Stimulated activated effector memory CD8-positive, alpha-beta T cell treated with anti-CD3 and anti-CD28 coated beads, Interleukin-12 subunit alpha, Interleukin-12 subunit beta, amount 100 ng/mL, for 72 hours (primary cell): ENCODE measurements around the gene KRT27.

Source experiments
- ATAC-seq: fragments of 150-1000 bp; cut with Tn5 transposase; 2 replicates; pipeline ENCODE4 v1.10.0; 2021
- DNase-seq, 2 donors: peaks; one replicate each; pipeline ENCODE4 v3.0.0; 2021 to 2022; ENCODE audit warnings: low spot score in 2 of 2
- H3K27ac Mint-ChIP-seq: one replicate; pipeline ENCODE4 v1.8.0; 2022; ENCODE audit warnings: mild to moderate bottlenecking, mixed read lengths
- H3K36me3 Mint-ChIP-seq: one replicate; pipeline ENCODE4 v1.8.0; 2022; ENCODE audit warnings: mild to moderate bottlenecking, mixed read lengths
- H3K4me1 Mint-ChIP-seq: one replicate; pipeline ENCODE4 v1.8.0; 2022; ENCODE audit warnings: mixed read lengths
- H3K4me3 Mint-ChIP-seq: one replicate; pipeline ENCODE4 v1.8.0; 2022; ENCODE audit warnings: mild to moderate bottlenecking, mixed read lengths
- H3K9me3 Mint-ChIP-seq: one replicate; pipeline ENCODE4 v1.8.0; 2022; ENCODE audit warnings: mixed read lengths

Gene KRT27

DNA sequence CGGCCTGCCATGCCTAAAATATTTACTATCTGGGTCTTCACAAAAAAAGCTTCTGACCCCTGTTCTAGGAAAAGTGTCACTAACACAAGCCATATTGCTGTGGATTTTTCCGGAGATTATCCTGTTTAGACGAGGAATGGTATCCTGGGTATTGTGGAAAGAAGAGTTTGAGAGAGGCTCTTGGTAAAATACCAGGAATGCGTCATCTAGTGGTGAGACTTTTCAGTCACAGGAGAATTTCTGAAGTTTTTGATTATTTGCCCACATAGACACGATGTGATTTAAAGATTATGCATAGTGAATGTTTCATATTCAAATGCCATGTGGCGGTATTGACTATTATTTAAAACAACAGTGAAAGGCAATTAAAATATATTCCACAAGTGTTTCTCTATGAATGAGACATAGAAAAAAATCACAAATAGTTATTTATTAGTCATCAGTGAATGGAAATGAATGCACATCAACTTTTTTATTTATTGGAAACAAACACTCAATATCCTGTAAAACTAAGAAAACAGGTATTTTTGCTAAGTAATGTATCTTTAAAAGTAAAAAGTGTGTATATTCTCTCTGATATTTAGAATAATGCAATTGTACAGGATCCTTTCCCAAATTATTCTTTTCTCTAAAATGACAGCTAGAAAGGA, 9.6 kb upstream of the KRT27 start:
- H3K27ac Mint-ChIP-seq = no peak overlapping the region
- DNase-seq = no peak
- H3K36me3 Mint-ChIP-seq = no peaks in the 10 kb centered on the region
- ATAC-seq = no peak
- no peaks in the 10 kb centered on the region for H3K9me3 Mint-ChIP-seq
- no peaks in the 10 kb centered on the region for H3K4me1 Mint-ChIP-seq
- no peak overlapping the region for H3K4me3 Mint-ChIP-seq

DNA sequence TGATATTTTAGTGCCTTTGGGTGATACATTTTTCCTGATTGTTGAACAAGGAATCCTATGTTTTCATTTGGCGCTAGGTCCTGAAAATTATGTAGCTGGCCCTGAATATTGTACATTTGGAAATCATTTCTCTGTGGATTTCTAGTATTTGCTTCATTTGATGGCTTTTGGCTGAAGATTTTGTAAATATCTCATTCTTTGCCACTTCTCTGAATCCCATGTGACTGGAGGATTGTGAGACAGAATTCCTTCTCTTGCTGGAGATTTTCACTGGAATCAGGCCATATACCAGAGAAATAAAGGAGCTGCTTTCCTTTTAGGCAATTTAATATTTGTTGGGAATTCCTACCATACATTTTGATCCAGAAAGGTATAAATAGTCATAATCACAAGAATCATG, 8.8 kb upstream of the KRT27 start:
- no peaks in the 10 kb centered on the region for H3K36me3 Mint-ChIP-seq
- H3K27ac Mint-ChIP-seq = no peak overlapping the region
- H3K9me3 Mint-ChIP-seq = no peaks in the 10 kb centered on the region
- H3K4me3 Mint-ChIP-seq = no peak overlapping the region
- no peak for DNase-seq
- ATAC-seq = no peak
- H3K4me1 Mint-ChIP-seq = no peaks in the 10 kb centered on the region

DNA sequence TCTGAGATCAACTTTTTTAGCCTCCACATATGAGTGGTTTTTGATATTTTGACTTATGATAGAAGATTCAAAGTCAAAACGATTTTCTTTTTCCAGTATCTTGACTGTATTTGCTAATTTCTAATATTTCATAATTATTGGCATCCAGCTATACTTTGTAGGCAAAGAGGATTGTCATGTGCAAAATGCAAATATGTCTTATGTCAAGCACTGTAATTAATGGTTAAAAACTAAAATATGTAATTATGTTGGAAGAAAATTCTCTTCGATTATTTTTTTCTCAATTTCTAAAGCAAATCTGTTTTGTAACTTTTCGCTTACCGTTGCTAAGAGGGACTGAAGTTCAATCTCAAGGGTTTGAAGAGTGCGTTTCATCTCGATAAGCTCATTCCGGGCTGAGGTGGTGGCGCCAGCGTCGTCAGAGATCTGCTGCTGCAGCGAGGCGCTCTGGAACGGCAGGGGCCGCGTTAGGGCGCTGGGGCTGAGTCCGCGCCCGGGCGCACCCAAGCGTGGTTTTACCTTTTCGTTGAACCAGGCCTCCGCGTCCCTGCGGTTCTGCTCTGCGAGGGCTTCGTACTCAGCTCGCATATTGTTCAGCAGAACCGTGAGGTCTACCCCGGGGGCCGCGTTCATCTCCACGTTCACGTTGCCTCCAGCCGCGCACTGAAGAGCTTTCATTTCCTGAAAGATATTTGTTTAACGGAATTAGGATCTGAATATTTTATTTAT, 3.0 kb downstream of the KRT27 start:
- ATAC-seq (no peak), DNase-seq (no peak)
- Mint-ChIP-seq H3K9me3 (no peaks in the 10 kb centered on the region), H3K27ac (no peak overlapping the region), H3K4me3 (peak overlapping the region; percentile 28), H3K36me3 (no peaks in the 10 kb centered on the region), H3K4me1 (no peaks in the 10 kb centered on the region)

DNA sequence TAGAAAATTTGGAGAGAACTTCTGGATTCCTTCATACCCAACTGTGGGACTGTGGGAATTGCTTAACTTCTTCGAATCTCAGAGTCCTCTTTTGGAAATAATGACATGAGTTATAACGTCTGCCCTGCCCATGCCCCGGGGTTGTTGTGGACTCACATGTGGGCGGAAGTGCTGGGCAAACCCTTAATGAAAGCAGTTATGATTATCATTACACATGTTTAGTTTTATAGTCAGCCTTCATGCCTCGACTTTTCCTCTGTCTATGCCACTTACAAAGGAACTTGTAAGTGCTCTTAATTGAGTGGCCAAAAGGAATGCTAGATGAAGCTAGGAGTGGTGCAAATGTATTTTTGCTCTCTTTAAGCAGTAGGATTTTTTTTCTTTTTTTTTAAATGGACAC, 3.9 kb downstream of the KRT27 start:
- H3K4me3 Mint-ChIP-seq = no peak overlapping the region
- no peak for DNase-seq
- H3K4me1 Mint-ChIP-seq = no peaks in the 10 kb centered on the region
- no peak overlapping the region for H3K27ac Mint-ChIP-seq
- H3K36me3 Mint-ChIP-seq = no peaks in the 10 kb centered on the region
- no peak for ATAC-seq
- H3K9me3 Mint-ChIP-seq = no peaks in the 10 kb centered on the region

DNA sequence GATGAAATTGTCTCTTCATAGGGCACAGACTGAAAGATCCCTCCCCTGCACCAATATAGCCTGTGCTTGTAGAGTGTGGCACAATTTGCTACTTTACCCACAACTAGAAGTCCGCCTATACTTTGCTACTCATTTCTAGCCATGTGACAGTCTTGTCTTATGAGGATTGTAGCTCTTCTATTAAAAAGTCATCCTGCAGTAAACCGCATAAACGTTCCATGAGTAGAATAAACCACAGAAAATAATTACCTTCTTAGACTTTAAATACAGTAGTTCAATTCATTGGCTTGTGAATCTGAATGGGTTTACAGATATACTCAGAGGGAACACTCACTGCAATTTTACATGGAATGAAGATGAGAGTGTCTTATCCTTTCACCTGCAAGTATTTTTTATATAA, 4.4 kb downstream of the KRT27 start:
- no peaks in the 10 kb centered on the region for H3K36me3 Mint-ChIP-seq
- no peaks in the 10 kb centered on the region for H3K9me3 Mint-ChIP-seq
- no peak overlapping the region for H3K27ac Mint-ChIP-seq
- DNase-seq = no peak
- no peak for ATAC-seq
- H3K4me3 Mint-ChIP-seq = no peak overlapping the region
- H3K4me1 Mint-ChIP-seq = no peaks in the 10 kb centered on the region

DNA sequence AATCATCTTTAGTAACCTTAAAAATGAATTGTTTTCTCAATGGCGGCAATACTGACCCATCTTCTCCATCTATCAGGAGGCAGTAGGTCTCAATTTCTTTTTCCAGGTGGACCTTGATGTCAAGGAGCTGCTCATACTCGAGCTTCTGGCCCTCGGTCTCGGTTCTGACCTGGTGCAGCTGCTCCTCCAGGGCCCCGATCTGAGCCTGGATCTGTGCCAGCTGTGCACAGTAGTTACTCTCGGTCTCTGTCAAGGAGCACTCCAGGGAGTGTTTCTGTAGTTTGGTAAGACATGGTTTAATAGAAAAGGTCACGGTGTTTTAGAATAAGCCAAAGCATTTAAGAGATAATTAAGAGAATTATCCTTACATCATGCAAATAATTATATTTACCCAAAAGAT, 4.9 kb downstream of the KRT27 start:
- H3K36me3 Mint-ChIP-seq = no peaks in the 10 kb centered on the region

DNA sequence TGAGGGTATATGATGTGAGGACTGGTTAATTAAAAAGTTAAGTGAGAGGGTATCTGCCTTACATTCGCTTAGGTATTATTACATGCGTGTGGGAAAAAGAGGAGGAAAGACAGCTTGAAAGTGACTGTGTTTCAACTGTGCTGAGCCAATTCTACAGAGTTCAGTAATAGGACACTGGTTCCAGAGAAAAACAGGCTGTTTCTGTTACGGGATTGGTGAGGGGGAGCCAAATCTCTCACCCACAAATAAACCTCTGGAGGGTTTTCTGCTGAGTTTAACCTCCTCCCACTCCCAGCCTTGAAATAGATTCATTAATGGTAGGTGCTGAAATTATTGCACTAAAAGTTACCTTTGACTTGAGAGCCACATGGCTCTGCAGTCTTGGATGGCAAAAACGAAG, 6.4 kb downstream of the KRT27 start:
- Mint-ChIP-seq H3K36me3 (no peaks in the 10 kb centered on the region), H3K27ac (no peak overlapping the region), H3K9me3 (no peaks in the 10 kb centered on the region), H3K4me1 (no peaks in the 10 kb centered on the region), H3K4me3 (no peak overlapping the region)
- ATAC-seq (no peak), DNase-seq (no peak)

More for the DNA sequence above, 4.9 kb downstream of the KRT27 start:
- no peak for ATAC-seq
- no peak for DNase-seq
- Mint-ChIP-seq H3K4me3 (no peak overlapping the region), H3K9me3 (no peaks in the 10 kb centered on the region), H3K27ac (no peak overlapping the region), H3K4me1 (no peaks in the 10 kb centered on the region)

DNA sequence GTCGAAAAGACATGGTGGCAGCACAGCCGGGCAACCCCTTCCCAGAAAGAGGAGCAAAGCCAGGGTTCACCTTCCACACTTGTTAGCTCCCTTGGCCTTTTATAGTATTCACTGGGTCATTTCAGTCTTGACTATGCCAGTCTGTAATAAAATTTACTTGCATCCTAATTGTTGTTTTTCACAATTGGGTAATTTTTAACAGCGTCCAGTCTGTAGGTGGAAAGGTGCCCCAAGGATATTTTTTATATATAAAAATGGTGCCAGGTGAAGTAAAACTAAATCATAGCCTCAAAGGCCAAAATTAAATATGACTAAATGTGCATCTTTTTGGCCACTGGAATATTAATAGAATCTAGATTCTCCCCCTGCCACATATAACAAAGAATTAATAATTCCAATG, 10.2 kb downstream of the KRT27 start, which contains the start of gene KRT26:
KRT26 (minus strand) TSS at position 101 of the 400 bp plus-strand sequence; CDS start at position 13, 88 bp downstream.
- Mint-ChIP-seq H3K27ac (no peak within 1 kb of the TSS), H3K4me1 (no peaks in the 10 kb centered on the region), H3K4me3 (no peak within 1 kb of the TSS), H3K9me3 (no peaks in the 10 kb centered on the region), H3K36me3 (no peaks in the 10 kb centered on the region)
- DNase-seq (no peak), ATAC-seq (no peak)

DNA sequence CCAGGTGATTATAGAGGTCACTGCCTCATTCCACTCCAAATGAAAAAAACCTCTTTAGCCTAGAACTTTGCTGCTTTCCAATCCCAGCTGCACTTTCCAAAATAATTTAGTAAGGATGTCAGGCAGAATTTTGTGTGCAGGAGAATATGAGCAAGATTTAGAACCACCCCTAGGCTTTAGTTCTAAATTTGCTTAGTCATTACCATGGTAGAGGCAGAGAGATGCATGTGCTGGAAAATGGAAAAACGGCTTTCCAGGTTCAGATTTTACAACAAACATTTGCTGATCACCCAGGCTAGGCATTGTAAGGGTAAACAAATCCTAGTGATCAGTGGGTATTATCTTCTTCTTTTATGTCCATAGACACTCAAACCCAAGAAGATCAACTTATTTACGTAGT, 16.7 kb downstream of the KRT27 start:
- H3K27ac Mint-ChIP-seq = no peak overlapping the region
- no peaks in the 10 kb centered on the region for H3K4me1 Mint-ChIP-seq
- H3K9me3 Mint-ChIP-seq = peaks cover 10% of the 10 kb centered on the region
- H3K4me3 Mint-ChIP-seq = no peak overlapping the region
- H3K36me3 Mint-ChIP-seq = no peaks in the 10 kb centered on the region
- no peak for DNase-seq
- ATAC-seq = no peak

DNA sequence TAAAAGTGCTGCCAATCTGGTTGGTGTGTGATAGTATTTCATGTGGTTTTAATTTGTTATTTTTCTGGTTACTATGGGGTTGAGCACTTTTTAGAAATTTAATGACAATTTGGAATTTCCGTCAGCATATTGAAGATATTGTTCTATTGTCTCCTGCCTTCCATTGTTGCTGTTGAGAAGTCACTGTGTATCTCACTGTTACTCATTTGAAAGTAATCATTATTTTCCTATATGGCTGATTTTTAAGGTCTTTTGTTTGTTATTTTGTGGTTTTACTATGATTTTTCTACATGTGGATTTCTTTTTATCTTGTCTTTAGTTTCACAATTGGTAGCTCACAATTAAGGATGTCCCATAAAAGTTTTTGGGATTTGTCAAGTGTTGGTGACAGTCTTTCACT, 18.6 kb downstream of the KRT27 start:
- ATAC-seq (no peak), DNase-seq (no peak)
- Mint-ChIP-seq H3K27ac (no peak overlapping the region), H3K4me1 (no peaks in the 10 kb centered on the region), H3K4me3 (no peak overlapping the region), H3K36me3 (no peaks in the 10 kb centered on the region), H3K9me3 (peaks cover 28% of the 10 kb centered on the region)

DNA sequence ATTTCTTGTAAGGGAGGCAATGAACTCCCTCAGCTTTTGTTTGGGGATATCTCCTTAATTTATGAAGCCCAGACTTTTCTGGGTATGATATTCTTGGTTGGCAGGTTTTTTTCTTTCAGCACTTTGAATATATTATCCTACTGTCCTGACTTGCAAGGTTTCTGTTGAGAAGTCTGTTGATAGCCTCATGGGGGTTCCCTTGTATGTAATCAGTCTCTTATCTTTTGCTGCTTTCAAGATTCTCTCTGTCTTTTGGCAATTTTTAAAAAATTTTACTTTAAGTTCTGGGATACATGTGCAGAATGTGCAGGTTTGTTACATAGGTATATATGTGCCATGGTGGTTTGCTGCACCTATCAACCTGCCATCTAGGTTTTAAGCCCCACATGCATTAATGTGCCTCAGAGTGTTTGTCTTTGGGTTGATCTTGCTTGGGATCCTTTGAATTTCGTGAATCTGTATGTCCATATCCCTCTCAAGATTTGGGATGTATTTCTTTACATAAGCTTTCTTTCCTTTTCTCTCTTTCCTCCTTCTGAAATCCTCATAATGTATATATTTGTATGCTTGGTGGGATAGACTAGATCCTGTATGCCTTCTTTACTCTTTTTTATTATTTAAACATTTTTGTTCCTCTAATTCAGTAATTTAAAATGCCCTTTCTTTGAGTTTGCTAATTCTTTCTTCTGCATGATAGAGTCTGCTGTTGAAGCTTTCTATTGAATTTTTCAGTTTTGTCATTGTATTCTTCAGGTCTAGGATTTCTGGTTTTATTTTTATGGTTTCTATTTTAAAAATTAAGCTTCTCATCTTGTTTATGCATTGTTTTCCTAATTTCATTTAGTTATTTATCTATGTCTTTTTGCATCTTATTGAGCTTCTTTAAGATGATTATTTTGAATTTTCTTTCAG, 22.0 kb downstream of the KRT27 start:
- DNase-seq (no peak), ATAC-seq (no peak)
- H3K27ac Mint-ChIP-seq = no peak overlapping the region
- no peaks in the 10 kb centered on the region for H3K36me3 Mint-ChIP-seq
- no peaks in the 10 kb centered on the region for H3K4me1 Mint-ChIP-seq
- H3K4me3 Mint-ChIP-seq = no peak overlapping the region
- peaks cover 32% of the 10 kb centered on the region for H3K9me3 Mint-ChIP-seq

DNA sequence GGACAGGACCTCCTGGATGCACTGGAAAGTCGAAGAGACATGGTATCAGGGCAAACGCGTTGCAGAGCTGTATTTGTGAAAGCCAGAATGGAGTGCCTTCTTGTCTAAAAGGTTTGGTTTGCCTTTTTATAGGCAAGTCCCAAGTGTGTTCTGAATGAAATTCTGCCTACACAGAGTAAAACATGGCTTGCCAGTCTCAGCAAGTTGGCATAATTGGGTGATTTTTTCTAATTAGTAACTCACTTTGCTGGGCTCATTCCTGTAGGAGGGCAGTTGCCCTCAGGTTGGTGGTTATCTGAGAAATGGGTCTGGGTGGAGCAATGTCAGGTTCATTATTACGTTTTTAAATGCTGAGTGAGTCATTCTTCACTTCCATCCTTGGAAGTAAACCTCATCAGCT, 27.1 kb downstream of the KRT27 start, which contains the start of gene KRT25:
KRT25 (minus strand) TSS at position 101 of the 400 bp plus-strand sequence; CDS start at position 41, 60 bp downstream.
- H3K36me3 Mint-ChIP-seq = no peaks in the 10 kb centered on the region
- peaks cover 18% of the 10 kb centered on the region for H3K9me3 Mint-ChIP-seq
- no peak within 1 kb of the TSS for H3K4me3 Mint-ChIP-seq
- DNase-seq (no peak), ATAC-seq (peak; percentile 39)
- H3K27ac Mint-ChIP-seq = no peak within 1 kb of the TSS
- no peaks in the 10 kb centered on the region for H3K4me1 Mint-ChIP-seq

DNA sequence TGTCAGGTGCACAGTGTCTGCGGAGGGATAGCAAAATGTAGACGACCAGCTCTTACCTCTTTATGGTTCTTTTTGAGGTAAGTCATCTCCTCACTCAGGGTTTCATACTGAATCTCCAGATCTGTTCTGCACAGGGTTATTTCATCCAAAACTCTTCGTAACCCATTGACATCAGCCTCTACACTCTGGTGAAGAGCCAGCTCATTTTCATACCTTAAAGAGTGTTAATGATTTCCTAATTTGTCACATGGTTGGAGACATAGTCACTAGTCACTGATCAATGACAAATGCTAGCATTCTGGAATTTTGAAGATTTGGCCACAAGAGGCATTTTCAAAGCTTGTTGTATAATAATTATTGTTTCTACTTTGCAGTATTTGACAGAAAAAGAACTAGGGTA, 28.5 kb downstream of the KRT27 start:
- Mint-ChIP-seq H3K4me1 (no peaks in the 10 kb centered on the region), H3K9me3 (peaks cover 5% of the 10 kb centered on the region), H3K27ac (no peak overlapping the region), H3K4me3 (no peak overlapping the region), H3K36me3 (no peaks in the 10 kb centered on the region)
- ATAC-seq (no peak), DNase-seq (no peak)

DNA sequence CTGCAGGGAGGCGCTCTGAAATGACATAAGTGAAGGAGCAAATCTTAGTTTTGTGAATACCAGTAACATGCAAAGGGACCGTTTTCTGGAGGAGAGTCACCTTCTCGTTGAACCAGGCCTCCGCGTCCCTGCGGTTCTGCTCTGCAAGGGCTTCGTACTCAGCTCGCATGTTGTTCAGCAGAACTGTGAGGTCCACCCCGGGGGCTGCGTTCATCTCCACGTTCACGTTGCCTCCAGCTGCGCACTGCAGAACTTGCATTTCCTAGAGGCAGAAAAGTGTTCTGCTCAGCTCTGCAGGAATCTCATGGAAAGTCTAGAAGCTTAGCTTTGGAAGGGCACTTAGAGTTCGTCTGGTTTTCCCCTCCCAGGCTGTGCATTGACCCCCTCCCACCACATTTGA, 31.3 kb downstream of the KRT27 start:
- H3K4me3 Mint-ChIP-seq = no peak overlapping the region
- no peak overlapping the region for H3K27ac Mint-ChIP-seq
- no peaks in the 10 kb centered on the region for H3K36me3 Mint-ChIP-seq
- DNase-seq (no peak), ATAC-seq (no peak)
- peaks cover 3% of the 10 kb centered on the region for H3K9me3 Mint-ChIP-seq
- H3K4me1 Mint-ChIP-seq = no peaks in the 10 kb centered on the region

DNA sequence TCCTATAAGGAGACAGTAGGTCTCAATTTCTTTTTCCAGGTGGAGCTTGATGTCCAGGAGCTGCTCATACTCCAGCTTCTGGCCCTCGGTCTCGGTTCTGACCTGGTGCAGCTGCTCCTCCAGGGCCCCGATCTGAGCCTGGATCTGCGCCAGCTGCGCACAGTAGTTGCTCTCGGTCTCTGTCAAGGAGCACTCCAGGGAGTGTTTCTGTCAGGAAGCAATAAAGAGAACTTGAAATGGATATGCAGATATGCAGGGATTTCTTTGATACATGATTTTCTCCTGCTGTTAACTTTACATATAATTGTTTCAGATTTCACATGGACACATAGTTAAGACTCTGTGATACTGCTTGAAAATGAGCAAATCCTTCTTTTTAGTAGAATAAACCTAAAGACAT, 32.0 kb downstream of the KRT27 start:
- Mint-ChIP-seq H3K9me3 (peaks cover 3% of the 10 kb centered on the region), H3K36me3 (no peaks in the 10 kb centered on the region), H3K4me1 (no peaks in the 10 kb centered on the region), H3K27ac (no peak overlapping the region), H3K4me3 (no peak overlapping the region)
- no peak for ATAC-seq
- DNase-seq = no peak
